ENCODE results near the gene CPD.
A peak's percentile ranks its signal among the peaks of the same experiment; 100 is the strongest.
"Not testable (repeated sequence)": the region's sequence is repeated elsewhere in the genome, so short reads cannot be mapped to it uniquely, and the experiment has no call there.

The CPD gene

DNA sequence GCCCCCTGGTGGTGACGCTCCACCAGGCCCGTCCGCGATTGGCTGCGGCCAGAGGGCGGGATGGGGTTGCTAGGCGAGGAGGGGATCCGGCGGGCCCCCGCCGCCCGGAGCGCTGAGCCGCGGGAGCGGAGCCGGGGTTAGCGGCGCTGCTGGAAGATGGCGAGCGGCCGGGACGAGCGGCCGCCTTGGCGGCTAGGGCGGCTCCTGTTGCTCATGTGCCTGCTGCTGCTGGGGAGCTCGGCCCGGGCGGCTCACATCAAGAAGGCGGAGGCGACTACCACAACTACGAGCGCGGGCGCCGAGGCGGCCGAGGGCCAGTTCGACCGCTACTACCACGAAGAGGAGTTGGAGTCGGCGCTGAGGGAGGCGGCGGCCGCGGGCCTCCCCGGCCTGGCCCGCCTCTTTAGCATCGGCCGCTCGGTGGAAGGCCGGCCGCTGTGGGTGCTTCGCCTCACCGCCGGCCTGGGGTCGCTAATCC lies at the start of gene CPD:
Gene CPD (plus strand): TSS at position 103 of the 478 bp plus-strand sequence. CDS start 54 bp downstream, at position 157.
- DNase-seq (ENCODE audit: low read depth), result peak; percentile 97

DNA sequence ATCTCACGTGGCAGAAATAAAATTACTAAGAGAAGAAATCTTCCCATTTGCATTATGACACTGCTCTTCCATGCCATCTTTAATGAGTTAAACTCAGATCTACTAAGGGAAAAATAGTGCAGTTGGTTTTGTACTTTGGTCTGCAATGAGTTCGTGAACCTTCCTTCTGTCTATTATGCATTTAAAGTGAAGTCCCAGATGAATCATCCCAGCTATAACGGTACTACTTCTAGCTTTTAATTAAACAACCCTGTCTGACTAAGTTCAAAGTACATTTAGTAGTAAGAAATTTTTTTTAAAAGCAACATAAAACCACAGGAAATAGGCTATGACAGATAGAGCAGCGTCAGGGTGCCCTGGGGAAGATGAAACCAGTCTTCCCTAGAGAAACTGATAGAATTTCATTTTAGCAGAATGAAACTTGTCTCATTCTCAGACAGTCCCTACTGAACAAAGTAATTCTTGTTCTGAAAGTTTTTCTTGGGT lies 46.6 kb upstream of the CPD start:
- DNase-seq (ENCODE audit: low read depth), result peak; percentile 21

DNA sequence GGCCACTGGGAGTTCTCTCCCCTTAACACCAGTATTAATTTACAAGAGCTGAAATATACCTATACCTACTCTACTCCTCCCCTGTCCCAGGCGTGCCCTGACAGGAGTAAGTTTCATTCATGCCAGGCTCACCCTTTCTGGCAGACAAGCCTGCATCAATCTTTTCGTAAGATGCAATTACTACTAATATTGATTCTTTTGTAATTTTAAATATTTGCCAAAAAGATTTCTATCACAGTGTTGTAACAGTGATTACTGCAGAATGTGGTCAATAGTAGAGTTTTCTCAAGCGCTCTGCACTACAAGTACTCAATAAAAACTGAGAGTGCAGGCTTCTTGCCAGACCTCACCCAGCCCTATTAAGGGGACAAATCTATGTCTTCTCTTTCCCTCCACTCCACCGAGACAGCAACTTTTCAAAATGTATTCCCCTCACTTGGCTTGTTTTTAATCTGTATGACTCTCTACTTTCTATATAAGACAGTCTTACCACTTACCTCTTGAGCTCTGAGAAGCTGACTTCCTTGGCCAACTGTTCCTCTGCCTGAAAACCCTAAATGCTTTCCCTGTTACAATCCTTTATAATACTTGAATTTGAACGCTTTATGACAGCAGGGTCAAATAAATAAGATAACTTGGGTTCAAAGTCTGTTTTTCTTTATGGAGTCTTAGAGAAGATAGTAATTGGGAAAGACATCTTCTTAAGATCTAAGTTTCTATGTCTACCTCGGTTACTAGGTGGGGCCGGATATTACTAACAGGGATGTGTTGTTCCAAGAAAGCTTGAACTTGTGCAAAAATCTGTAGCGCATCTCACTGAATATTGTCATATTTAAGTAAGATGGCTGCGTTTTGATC lies 45.0 kb upstream of the CPD start, which contains the start of gene TMIGD1:
Gene TMIGD1 (minus strand): TSS at position 555 of the 858 bp plus-strand sequence. CDS start 1,924 bp downstream, outside the sequence.
- DNase-seq (ENCODE audit: low read depth), result no peak

DNA sequence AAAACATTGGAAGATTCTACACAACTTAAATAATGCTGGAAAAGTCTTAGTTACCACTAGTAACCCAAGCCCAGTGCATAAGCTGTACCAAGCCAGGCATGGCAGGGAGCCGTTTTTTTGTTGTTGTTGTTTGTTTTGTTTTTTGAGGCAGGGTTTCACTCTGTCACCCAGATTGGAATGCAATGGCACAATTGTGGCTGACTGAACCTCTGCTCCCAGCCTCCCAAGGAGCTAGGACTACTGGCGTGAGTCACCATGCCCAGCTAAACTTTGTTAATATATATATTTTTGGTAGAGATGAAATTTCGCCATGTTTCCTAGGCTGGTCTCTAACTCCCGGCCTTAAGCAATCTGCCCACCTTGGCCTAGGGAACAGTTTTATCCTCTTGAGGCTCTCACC lies 44.3 kb upstream of the CPD start:
- no peak for DNase-seq (ENCODE audit: low read depth)

DNA sequence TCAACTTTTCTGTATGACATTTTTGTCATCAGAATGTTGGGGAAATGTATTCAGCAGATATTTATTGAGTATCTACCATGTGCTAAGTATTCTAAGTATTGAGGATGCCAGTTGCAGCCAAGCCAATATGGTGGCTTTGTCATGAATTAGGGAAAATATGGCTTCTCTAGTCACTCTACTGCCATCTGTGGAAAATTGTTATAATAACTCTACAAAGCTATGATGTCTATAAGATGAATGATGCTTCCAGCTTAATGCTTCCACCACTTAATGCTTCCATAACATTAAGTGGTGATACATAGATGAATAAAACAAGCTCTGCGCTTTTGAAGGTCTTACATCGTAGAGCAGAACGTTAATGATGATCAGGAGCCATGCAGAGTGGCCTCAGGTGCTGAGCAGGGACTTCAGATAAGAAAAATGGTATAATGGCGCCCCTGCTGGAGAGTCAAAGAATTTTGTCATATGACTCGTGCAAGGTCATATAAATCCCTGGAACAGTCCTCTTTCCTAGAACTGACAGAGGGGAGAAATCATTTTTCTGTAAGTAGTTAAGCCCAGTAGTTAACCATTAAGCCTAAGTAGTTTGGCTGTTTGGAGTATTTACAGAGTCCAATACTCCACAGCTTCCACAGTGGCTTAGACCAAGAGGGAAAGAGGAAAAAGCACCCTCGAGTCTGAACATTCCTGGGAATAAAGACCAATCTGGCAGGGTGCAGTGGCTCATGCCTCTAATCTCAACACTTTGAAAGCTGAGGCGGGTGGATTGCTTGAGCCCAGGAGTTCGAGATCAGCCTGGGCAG lies 42.2 kb upstream of the CPD start:
- DNase-seq (ENCODE audit: low read depth), result peak; percentile 24

DNA sequence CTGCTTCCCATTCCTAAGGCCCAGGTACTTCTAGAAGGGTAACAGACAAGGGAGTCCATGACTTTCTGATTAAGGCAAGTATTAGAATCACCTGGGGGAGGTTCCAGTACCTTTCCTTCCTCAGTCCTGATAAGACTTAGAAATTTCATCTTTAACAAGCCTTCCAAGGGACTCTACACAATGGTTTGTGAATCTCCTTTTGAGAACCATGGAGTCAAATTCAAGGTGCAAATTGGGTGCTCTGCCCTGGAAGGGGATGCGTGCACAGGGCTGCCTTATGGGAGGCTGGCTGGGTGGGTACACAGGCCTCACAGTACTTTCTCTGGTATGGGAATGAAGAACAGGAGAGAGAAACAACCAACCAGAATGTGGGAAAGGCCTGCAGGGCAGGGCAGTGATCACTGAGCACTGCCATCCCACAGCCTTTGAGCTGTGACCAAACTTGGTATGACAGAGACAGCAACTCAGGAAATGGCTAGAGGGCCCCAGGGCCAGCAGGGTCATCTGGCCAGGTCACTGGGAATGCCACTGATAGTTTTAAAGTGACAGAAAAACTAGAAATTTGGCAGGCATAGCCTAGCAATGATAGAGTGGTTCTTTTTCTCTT lies 41.2 kb upstream of the CPD start:
- DNase-seq (ENCODE audit: low read depth), result no peak

DNA sequence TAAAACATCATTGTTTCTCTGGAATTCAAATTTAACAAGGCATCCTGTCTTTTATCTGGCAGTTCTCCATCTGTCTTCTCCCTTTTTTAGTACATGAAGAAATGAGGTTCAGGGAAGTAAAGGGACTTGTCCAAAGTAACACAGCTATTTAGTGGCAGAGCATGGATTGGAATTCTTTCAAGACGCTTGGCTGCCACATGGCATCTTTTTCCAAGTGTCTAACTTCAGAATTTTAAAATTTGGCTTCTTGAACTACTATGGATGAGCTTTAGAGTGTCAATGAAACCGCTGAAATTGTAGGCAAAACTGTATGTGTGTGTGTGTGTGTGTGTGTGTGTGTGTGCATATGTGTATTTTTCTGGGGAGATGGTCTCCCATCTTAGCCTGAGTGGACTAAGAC lies 39.6 kb upstream of the CPD start:
- no peak for DNase-seq (ENCODE audit: low read depth)

DNA sequence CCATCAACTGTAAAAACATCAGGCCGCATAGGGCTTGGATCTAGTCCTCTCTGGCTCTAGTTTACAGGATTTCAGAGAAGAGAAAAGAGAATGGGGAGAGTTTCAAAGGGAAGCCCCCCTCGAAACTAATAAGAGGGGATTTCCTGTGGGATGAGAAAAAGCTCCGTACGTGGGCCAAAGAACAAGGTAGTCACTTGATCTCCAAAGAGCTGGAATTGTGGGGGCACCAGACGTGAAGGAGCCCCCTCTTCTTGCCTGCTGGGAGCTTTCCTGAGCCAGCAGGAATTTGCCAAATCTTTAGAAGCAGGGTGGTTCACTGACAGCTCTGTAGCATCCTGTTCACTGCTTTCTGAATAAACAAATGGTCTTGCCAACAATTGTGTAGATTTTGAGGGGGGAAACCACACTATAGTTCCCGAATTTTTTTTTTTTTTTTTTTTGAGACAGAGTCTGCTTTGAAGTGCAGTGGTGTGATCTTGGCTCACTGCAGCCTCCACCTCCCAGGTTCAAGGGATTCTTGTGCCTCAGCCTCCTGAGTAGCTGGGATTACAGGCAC lies 37.8 kb upstream of the CPD start:
- DNase-seq (ENCODE audit: low read depth), result no peak

DNA sequence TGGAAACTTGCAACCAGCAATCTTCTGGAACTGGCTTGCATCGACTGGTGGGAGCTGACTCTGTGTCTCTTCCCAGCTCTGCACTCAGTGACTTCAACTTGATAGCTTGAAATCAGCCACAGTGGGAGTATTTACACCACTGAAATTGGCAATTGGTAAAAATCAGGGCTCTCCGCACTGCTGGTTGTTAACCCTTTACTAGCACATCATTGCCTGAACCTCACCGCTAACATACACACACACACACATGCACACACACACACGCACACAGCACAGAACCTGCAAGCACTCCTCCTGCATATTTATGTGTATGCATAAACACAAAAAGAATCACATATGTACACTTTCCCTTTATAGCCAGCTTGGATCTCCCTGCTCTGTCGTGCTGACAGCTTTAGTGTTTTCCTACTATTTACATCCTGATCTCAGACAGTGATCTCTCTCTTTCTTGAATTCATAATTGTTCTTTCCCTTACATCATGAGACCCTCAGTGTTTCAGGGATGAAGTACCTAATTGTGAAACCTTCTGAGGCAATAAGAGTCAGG lies 37.0 kb upstream of the CPD start:
- no peak for DNase-seq (ENCODE audit: low read depth)

DNA sequence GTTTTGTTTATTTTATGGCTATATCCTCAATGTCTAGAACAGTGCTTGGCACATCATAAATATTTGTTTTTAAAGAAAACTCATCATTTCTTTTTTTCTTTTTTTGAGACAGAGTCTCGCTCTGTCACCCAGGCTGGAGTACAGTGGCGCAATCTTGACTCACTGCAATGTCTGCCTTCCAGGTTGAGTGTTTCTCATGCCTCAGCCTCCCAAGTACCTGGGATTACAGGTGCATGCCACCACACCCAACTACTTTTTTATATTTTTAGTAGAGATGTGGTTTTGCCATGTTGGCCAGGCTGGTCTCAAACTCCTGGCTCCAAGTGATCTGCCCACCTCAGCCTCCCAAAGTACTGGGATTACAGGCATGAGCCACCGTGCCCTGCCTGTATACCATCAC lies 35.5 kb upstream of the CPD start:
- not testable (repeated sequence) for DNase-seq (ENCODE audit: low read depth)

DNA sequence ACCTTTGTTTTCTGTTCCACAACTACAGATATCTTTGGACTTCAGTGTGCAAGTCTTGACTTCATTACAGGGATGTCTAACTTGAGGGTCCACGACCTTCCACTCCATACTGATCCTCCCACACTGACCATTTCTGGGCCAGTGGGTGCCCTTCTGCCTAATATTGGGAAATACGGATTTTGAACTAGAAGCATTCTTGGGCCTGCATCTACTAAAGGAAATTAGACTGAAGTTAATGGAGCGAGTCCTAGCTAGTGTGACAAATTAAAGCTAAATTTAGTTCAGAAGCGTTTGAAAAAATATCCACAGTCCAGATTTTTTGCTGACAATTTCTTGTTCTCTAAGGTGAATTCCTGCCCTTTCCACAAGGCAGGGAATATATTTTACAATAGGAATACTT lies 34.9 kb upstream of the CPD start:
- no peak for DNase-seq (ENCODE audit: low read depth)

DNA sequence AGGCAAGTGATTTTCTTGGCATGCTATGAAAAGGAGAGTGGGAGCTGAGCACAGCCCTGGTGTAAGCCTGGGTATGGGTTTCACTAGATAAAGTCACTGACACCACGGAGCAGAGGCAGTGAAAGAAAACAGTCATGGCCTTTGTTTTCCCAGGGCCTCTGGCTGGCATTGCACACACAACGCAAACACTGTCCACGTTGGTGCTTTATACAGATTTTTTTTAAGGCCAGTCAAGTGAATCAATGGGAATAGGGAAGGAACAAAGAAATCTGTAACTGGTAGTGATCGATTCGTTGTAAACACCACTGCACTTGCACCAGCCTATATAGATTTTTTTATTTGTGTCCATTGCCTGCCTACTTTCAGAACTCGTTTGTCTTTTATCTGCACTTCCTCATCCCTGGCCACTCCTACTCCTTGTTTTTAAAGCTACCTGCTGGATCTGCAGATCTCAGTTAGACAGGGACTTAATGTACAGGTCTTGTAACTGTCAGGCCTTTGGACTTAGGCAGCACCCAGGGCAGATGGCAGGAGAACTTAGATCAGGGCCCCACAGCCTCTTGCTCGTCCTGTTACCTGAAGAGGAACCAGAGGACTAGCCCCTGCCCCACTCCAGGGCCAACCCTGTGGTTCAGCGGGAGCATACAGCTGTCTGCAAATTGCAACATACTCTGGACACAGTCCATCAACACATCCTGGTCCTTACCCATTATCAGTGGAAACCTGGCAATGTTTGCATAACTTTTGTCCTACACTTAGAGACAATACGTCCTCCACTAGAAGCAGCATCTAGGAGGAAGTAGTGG lies 34.2 kb upstream of the CPD start:
- DNase-seq (ENCODE audit: low read depth), result no peak

DNA sequence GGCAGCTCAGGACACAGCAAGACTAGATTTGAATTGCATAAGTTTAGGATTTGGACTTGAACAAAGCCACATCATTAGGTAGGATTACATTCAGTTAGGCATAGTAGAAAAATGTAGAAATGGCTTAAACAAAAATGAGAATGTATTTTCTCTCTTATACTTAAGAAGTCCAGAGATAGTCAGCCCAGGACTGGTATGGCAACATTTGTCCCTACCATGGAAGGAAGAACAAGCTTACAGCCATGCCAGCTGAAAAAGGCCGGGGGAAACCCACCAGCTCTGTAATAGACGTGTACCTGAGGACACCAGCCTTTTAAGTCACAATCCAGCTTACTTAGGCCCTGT lies 33.7 kb upstream of the CPD start:
- DNase-seq (ENCODE audit: low read depth), result no peak

DNA sequence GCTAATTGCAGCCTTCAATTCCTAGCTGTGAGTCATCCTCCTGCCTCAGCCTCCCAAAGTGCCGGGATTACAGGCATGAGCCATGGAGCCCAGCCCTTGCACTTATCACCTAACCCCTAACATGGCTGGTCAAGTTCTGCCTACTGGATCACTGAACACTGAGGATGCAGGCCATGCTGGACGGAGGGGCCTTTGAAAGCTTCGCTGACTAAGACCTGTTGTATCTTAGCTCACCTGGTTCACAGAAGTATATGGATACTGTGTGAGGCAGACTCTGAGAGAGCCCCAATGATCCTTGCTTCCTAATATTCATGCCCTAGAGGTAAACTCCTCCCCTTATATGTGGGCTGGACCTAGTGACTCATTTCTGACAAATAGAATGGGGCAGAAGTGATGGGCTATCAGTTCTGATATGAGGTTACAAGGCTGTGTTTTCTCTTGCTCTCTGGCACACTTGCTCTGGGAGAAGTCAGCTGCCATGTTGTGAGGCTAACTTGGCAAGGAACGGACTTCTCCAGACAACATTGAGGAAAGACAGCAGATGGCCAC lies 33.1 kb upstream of the CPD start:
- no peak for DNase-seq (ENCODE audit: low read depth)

DNA sequence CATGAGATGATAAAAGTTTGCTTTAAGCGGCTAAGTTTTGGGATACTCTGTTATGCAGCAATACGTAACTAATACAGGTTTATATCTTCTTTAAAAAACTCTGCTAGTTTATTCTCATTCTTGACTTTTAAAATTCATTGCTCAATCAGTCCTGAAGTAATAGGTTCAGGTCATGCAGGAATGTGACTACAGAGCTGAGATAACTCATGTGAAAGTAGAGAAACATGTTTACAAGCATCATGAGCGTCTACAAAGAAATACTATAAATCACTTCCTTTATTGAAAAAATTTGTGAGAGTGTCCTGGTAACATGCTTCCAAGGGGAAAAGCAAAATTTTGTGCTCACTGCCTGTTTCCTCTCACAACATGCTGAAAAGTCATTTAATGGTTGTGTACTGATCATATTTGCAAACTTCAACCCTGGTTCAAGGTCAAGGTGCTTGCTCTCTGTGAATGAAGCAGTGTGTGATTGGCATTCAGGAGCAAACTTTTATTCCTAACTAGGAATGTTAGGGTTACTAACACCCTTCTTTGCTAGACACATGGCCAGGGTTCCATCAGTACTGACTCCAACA lies 32.4 kb upstream of the CPD start:
- no peak for DNase-seq (ENCODE audit: low read depth)

DNA sequence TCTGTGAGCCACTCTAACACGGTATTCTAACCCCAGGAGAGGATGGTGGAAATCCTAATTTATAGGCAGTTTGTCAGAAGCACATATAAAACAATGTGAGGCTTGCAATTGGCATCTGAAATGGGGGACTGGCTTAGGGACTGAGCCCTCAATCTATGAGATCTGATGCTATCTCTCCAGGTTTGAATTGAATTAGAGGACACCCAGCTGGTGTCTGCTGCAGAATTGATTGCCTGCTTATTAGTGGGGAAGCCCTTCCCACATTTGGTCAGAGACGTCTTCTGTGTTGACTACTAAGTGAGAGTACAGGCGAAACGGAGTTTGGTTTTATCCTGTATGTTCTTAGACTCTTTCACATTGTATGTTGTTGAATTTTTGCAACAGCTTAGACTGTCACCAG lies 31.2 kb upstream of the CPD start:
- no peak for DNase-seq (ENCODE audit: low read depth)

DNA sequence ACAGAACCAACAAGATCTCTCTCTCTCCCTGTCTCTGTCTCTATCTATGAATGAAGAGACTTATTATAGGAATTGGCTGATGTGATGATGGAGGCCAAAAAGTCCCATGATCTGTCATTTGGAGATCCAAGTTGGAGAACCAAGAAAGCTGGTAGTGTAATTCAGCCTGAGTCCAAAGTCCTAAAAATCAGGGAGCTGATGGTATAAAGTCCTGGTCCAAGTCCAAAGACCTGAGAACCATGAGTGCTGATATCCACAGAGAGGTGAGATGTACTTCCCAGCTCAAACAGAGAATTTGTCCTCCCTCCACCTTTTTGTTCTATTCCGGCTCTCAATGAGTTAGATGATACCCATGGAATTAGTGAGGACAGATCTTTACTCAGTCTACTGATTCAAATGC lies 29.5 kb upstream of the CPD start:
- DNase-seq (ENCODE audit: low read depth), result no peak

DNA sequence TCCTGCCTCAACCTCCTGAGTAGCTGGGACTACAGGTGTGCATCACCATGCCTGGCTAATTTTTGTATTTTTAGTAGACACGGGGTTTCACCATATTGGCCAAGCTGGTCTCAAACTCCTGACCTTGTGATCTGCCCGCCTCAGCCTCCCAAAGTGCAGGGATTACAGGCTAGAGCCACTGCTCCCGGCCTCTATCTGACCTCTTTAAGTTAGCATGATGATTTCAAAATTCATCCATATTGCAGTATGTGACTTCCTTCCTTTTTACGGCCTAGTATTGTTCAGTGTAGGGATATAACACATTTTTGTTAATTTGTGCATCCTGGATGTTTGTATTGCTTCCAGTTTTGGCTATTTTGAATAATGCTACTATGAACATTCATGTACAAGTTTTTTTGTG lies 27.5 kb upstream of the CPD start:
- DNase-seq (ENCODE audit: low read depth), result not testable (repeated sequence)

DNA sequence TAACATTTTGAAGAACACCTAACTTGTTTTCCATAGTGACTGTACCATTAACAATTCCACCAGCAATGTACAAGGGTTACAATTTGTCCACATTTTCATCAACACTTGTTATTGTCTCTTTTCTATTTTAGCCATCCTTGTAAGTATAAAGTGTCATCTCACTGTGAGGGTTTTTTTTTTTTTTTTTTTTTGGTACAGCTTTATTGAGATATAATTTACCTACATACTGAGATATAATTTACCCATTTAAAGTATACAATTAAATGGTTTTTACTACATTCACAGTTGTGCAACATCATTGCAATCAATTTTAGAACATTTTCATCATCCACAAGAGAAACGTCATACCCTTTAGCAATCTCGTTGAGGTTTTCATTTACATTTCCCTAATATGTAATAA lies 27.0 kb upstream of the CPD start:
- DNase-seq (ENCODE audit: low read depth), result no peak

DNA sequence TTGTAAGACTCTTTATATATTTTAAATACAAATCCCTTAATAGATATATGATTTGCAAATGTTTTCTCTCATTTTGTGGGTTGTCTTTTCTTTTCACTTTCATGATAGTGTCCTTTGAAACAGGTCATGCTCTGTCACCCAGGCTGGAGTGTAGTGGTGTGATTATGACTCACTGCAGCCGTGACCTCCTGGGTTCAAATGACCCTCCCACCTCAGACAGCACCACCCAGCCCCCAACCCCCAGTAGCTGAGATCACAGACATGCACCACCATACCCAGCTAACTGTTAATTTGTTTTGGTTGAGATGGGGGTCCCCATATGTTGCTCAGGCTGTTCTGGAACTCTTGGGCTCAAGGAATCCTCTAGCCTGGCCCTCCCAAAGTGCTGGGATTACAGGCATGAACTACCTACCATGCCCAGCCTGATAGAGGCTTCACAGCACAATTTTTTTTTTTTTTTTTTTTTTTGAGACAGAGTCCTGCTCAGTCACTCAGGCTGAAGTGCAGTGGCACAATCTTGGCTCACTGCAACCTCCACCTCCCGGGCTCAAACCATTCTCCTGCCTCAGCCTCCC lies 26.4 kb upstream of the CPD start:
- DNase-seq (ENCODE audit: low read depth), result no peak

All from activated T-helper 1 cell treated with Interleukin-2 at 50 U/mL for 16 hours (primary cell).